ENCODE measurements around the gene ST6GALNAC5. TPM values are rescaled to one million over a fixed set of nuclear protein-coding genes. Genes with fewer than 3 reads are reported as not detected.

The ST6GALNAC5 gene
- total RNA-seq, 2 donors from 2014 or later: 9.1 to 9.4 TPM

DNA sequence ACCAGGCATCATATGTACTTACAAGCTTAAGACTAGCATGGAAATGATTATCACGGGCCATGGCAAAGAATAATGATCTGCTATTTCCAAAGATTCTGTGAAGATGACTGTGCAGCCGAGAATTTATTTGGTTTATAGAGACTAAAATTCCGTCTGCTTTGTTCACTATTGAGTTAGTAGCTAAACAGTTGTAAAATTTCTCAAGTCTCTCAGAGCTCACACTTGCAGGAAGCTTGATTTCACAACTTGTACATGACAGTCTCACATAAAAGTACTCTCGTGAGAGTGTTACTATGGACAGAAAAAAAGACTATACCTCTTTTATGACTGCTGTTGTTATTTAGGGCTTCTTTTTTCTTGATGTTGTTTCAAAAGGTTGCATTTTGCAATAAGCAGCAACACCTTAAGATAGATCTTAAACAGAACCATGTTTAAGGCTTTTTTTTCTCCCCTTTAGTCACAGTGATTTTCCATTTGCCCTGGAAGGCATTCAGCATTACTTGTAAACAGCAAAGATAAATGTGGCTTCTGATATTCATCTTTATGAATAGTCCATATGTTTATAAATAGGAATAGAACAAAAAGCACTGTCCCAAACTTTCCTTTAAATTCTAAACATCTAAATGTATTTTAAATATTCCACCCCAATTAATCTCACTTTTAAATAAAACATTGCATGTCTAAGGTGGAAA is 24.8 kb downstream of the ST6GALNAC5 start:
- Histone ChIP-seq H3K36me3 (ENCODE audit: control insufficient read depth, insufficient read depth, low read length) (no peaks in the 10 kb centered on the region), H3K27ac (ENCODE audit: low read depth, low read length) (no peak overlapping the region), H3K4me1 (ENCODE audit: control insufficient read depth, insufficient read depth, low read length) (no peaks in the 10 kb centered on the region), H3K27me3 (ENCODE audit: control insufficient read depth, insufficient read depth, low read length, poor library complexity, severe bottlenecking) (no peaks in the 10 kb centered on the region), H3K4me3 (ENCODE audit: low read length) (no peak overlapping the region), H3K9me3 (ENCODE audit: control insufficient read depth, low read length) (peaks cover 12% of the 10 kb centered on the region), H3K9ac (ENCODE audit: extremely low read depth, low read length, poor library complexity, severe bottlenecking) (no peak overlapping the region)
- no peak for DNase-seq
- H3K36me3 Mint-ChIP-seq (ENCODE audit: low read depth): peaks cover 10% of the 10 kb centered on the region
- 90 to 92% methylated on average over 3 to 4 of the region's 4 CpGs for WGBS, 2 experiments (ENCODE audit: insufficient coverage in 1 of 2, insufficient read length in 1 of 2)
- no peak overlapping the region for H3K4me3 Mint-ChIP-seq
- no peak for TF ChIP-seq CTCF (conservative IDR thresholded peaks at IDR 0.05)
- H3K27ac Mint-ChIP-seq: no peak overlapping the region
- no peaks in the 10 kb centered on the region for H3K27me3 Mint-ChIP-seq (ENCODE audit: insufficient read depth)
- H3K9me3 Mint-ChIP-seq: peaks cover 16% of the 10 kb centered on the region
- H3K4me1 Mint-ChIP-seq: peaks cover 12% of the 10 kb centered on the region

DNA sequence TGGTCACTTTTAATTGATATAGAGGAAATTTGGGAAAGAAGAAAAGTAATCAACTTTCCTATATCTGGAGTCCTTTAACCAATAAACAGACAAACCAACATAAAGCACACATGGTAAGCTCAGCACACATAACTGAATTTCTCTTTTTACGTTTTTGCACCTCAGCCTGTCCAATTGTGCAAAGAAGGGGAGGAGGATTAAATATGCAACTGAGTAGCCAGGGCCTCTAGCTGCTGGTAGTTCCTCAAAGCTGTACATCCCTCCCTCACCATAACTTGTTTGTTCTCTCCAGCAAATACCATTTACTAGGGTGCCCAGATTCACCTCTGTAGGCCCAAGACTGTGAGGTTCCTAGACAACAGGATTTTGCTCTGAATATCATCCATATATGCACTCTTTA is 25.4 kb downstream of the ST6GALNAC5 start:
- Histone ChIP-seq H3K9ac (ENCODE audit: extremely low read depth, low read length, poor library complexity, severe bottlenecking) (no peak overlapping the region), H3K4me1 (ENCODE audit: control insufficient read depth, insufficient read depth, low read length) (no peaks in the 10 kb centered on the region), H3K9me3 (ENCODE audit: control insufficient read depth, low read length) (peaks cover 12% of the 10 kb centered on the region), H3K27me3 (ENCODE audit: control insufficient read depth, insufficient read depth, low read length, poor library complexity, severe bottlenecking) (no peaks in the 10 kb centered on the region), H3K36me3 (ENCODE audit: control insufficient read depth, insufficient read depth, low read length) (no peaks in the 10 kb centered on the region), H3K4me3 (ENCODE audit: low read length) (no peak overlapping the region), H3K27ac (ENCODE audit: low read depth, low read length) (no peak overlapping the region)
- Mint-ChIP-seq H3K27me3 (ENCODE audit: insufficient read depth) (no peaks in the 10 kb centered on the region), H3K9me3 (peaks cover 16% of the 10 kb centered on the region), H3K4me1 (peaks cover 12% of the 10 kb centered on the region), H3K4me3 (no peak overlapping the region), H3K27ac (no peak overlapping the region), H3K36me3 (ENCODE audit: low read depth) (peaks cover 10% of the 10 kb centered on the region)
- WGBS, 2 experiments (ENCODE audit: insufficient coverage in 1 of 2, insufficient read length in 1 of 2): 82 to 100% methylated on average over 1 of the region's 1 CpG
- TF ChIP-seq CTCF (conservative IDR thresholded peaks at IDR 0.05): no peak
- DNase-seq: no peak

- Mint-ChIP-seq H3K4me1 (no peaks in the 10 kb centered on the region), H3K4me3 (no peak overlapping the region), H3K36me3 (ENCODE audit: low read depth) (peaks cover 21% of the 10 kb centered on the region), H3K27me3 (ENCODE audit: insufficient read depth) (no peaks in the 10 kb centered on the region), H3K27ac (no peak overlapping the region), H3K9me3 (peaks cover 6% of the 10 kb centered on the region)
- Histone ChIP-seq H3K27ac (ENCODE audit: low read depth, low read length) (no peak overlapping the region), H3K4me1 (ENCODE audit: control insufficient read depth, insufficient read depth, low read length) (no peaks in the 10 kb centered on the region), H3K4me3 (ENCODE audit: low read length) (peak overlapping the region; percentile 47), H3K36me3 (ENCODE audit: control insufficient read depth, insufficient read depth, low read length) (no peaks in the 10 kb centered on the region), H3K27me3 (ENCODE audit: control insufficient read depth, insufficient read depth, low read length, poor library complexity, severe bottlenecking) (no peaks in the 10 kb centered on the region), H3K9me3 (ENCODE audit: control insufficient read depth, low read length) (peaks cover 23% of the 10 kb centered on the region), H3K9ac (ENCODE audit: extremely low read depth, low read length, poor library complexity, severe bottlenecking) (no peak overlapping the region)
- TF ChIP-seq CTCF (conservative IDR thresholded peaks at IDR 0.05): peak; percentile 87
- DNase-seq: peak; percentile 77
- WGBS, 2 experiments (ENCODE audit: insufficient coverage in 1 of 2, insufficient read length in 1 of 2): 66 to 90% methylated on average over 2 of the region's 2 CpGs
Measured at GRCh38 chr1:76901158-76901767, 34.0 kb downstream of the ST6GALNAC5 start.
